COLO829 (cell line): ENCODE data around the gene ZNF521.

Experiments used
- DNase-seq: peaks from one replicate; pipeline ENCODE4 v3.0.0; 2012; ENCODE audit warnings: low spot score

The ZNF521 gene

GRCh38 chr18:25223899-25224886, 127.8 kb downstream of the ZNF521 start:
- DNase-seq: no peak

GRCh38 chr18:25223211-25223610, 128.8 kb downstream of the ZNF521 start:
- DNase-seq: no peak

- no peak for DNase-seq
These were observed 129.3 kb downstream of the ZNF521 start for GRCh38 chr18:25222648-25223047.

- DNase-seq: no peak
These were observed 141.3 kb downstream of the ZNF521 start for GRCh38 chr18:25210622-25211021.

- DNase-seq: no peak
These were observed 159.9 kb downstream of the ZNF521 start for GRCh38 chr18:25192065-25192464.

- DNase-seq: no peak
These were observed 161.5 kb downstream of the ZNF521 start for GRCh38 chr18:25190472-25190871.

GRCh38 chr18:25189391-25190185, 162.4 kb downstream of the ZNF521 start:
- no peak for DNase-seq

- peak; percentile 13 for DNase-seq
These were observed 164.3 kb downstream of the ZNF521 start for GRCh38 chr18:25187521-25188192.

GRCh38 chr18:25186871-25187270, 165.1 kb downstream of the ZNF521 start:
- no peak for DNase-seq

GRCh38 chr18:25181993-25182392, 170.0 kb downstream of the ZNF521 start:
- no peak for DNase-seq

- DNase-seq: no peak
These were observed 170.4 kb downstream of the ZNF521 start for GRCh38 chr18:25181581-25181980.

- no peak for DNase-seq
These were observed 170.9 kb downstream of the ZNF521 start for GRCh38 chr18:25180973-25181548.

- DNase-seq: no peak
These were observed 174.3 kb downstream of the ZNF521 start for GRCh38 chr18:25177631-25178030.

GRCh38 chr18:25176518-25177042, 175.4 kb downstream of the ZNF521 start:
- DNase-seq: no peak

GRCh38 chr18:25175558-25176517, 176.1 kb downstream of the ZNF521 start:
- DNase-seq: no peak

GRCh38 chr18:25174324-25174723, 177.6 kb downstream of the ZNF521 start:
- no peak for DNase-seq

- DNase-seq: no peak
These were observed 180.6 kb downstream of the ZNF521 start for GRCh38 chr18:25171334-25171733.

- no peak for DNase-seq
These were observed 181.6 kb downstream of the ZNF521 start for GRCh38 chr18:25170402-25170801.

- DNase-seq: no peak
These were observed 182.3 kb downstream of the ZNF521 start for GRCh38 chr18:25169701-25170100.

GRCh38 chr18:25167612-25168410, 184.2 kb downstream of the ZNF521 start:
- no peak for DNase-seq
